HG02973 (cell line): ENCODE data around the gene ADD3.

Experiments used
- ATAC-seq: cut with Tn5 transposase; IDR thresholded peaks from one replicate; pipeline ENCODE4 v1.9.1; 2021; ENCODE audit warnings: moderate library complexity; ENCODE audit not compliant: unreplicated experiment

The ADD3 gene

GRCh38 chr10:110172155-110172554 is 164.4 kb downstream of the ADD3 start:
- no peak for ATAC-seq

GRCh38 chr10:110174201-110174600 is 166.4 kb downstream of the ADD3 start:
- no peak for ATAC-seq

GRCh38 chr10:110174816-110175215 is 167.0 kb downstream of the ADD3 start:
- ATAC-seq = no peak

- no peak for ATAC-seq
Observed at GRCh38 chr10:110175406-110175805, 167.6 kb downstream of the ADD3 start.

GRCh38 chr10:110176141-110177030 is 168.6 kb downstream of the ADD3 start:
- no peak for ATAC-seq

GRCh38 chr10:110179220-110179619 is 171.4 kb downstream of the ADD3 start:
- no peak for ATAC-seq

- no peak for ATAC-seq
Observed at GRCh38 chr10:110181451-110181850, 173.7 kb downstream of the ADD3 start.

- ATAC-seq = no peak
Observed at GRCh38 chr10:110181911-110182310, 174.1 kb downstream of the ADD3 start.

GRCh38 chr10:110184398-110184797 is 176.6 kb downstream of the ADD3 start:
- no peak for ATAC-seq
